Measurements from ENCODE around the gene RHOBTB3.

Gene RHOBTB3

GRCh38 chr5:95821110-95822021 is 90.2 kb downstream of the RHOBTB3 start:
- peak; percentile 2; the same call in 2 of the 3 replicates for ATAC-seq
- TF ChIP-seq CSDC2 (CRISPR knock-in tag; IDR thresholded peaks at IDR 0.05): no peak
- peak; percentile 84; the same call in 1 of the 2 replicates for TF ChIP-seq TCF4 (CRISPR knock-in tag; IDR thresholded peaks at IDR 0.05; ENCODE audit: borderline replicate concordance)
- TF ChIP-seq RARB (CRISPR knock-in tag; IDR thresholded peaks at IDR 0.05): no peak
- no peak for TF ChIP-seq TOX (CRISPR knock-in tag; IDR thresholded peaks at IDR 0.05; ENCODE audit: borderline replicate concordance)
- TF ChIP-seq ZNF565 (CRISPR knock-in tag; conservative IDR thresholded peaks at IDR 0.05; ENCODE audit: low read depth): no peak
- no peak for TF ChIP-seq POU6F1 (CRISPR knock-in tag; IDR thresholded peaks at IDR 0.05; ENCODE audit: borderline replicate concordance, low read depth)
- TF ChIP-seq CREB5 (CRISPR knock-in tag; IDR thresholded peaks at IDR 0.05; ENCODE audit: low read depth): no peak

- TF ChIP-seq ZC3H10 (CRISPR knock-in tag; IDR thresholded peaks at IDR 0.05) (no peak), TSHZ2 (CRISPR knock-in tag; IDR thresholded peaks at IDR 0.05) (no peak), ZNF8 (CRISPR knock-in tag; IDR thresholded peaks at IDR 0.05) (no peak), PATZ1 (CRISPR knock-in tag; IDR thresholded peaks at IDR 0.05; ENCODE audit: borderline replicate concordance) (no peak), CSDC2 (CRISPR knock-in tag; IDR thresholded peaks at IDR 0.05) (no peak), ZFP3 (CRISPR knock-in tag; IDR thresholded peaks at IDR 0.05) (no peak)
- ATAC-seq: peak; percentile 71
These were observed 91.0 kb downstream of the RHOBTB3 start for GRCh38 chr5:95822043-95822541.

GRCh38 chr5:95822542-95823181 is 91.5 kb downstream of the RHOBTB3 start, which contains the start of gene GLRX:
GLRX (minus strand) TSS chr5:95822726; CDS start chr5:95822662, 64 bp downstream.
- TF ChIP-seq ESRRG (CRISPR knock-in tag; IDR thresholded peaks at IDR 0.05): no peak

GRCh38 chr5:95823218-95823737 is 92.1 kb downstream of the RHOBTB3 start:
- ATAC-seq: peak; percentile 1; the same call in 2 of the 3 replicates
- TF ChIP-seq RARB (CRISPR knock-in tag; IDR thresholded peaks at IDR 0.05) (no peak), POU6F1 (CRISPR knock-in tag; IDR thresholded peaks at IDR 0.05; ENCODE audit: borderline replicate concordance, low read depth) (no peak), ARNTL (CRISPR knock-in tag; IDR thresholded peaks at IDR 0.05; ENCODE audit: borderline replicate concordance, low read depth) (no peak), OSR1 (CRISPR knock-in tag; IDR thresholded peaks at IDR 0.05) (no peak), ISL1 (CRISPR knock-in tag; IDR thresholded peaks at IDR 0.05) (no peak), ZNF565 (CRISPR knock-in tag; conservative IDR thresholded peaks at IDR 0.05; ENCODE audit: low read depth) (no peak), PATZ1 (CRISPR knock-in tag; IDR thresholded peaks at IDR 0.05; ENCODE audit: borderline replicate concordance) (no peak), PPARA (CRISPR knock-in tag; IDR thresholded peaks at IDR 0.05; ENCODE audit: borderline replicate concordance) (no peak), SNAI2 (CRISPR knock-in tag; IDR thresholded peaks at IDR 0.05) (no peak), ZFP30 (CRISPR knock-in tag; IDR thresholded peaks at IDR 0.05) (no peak), ZFP3 (CRISPR knock-in tag; IDR thresholded peaks at IDR 0.05) (no peak), BACH2 (CRISPR knock-in tag; IDR thresholded peaks at IDR 0.05; ENCODE audit: borderline replicate concordance) (no peak), GLIS3 (CRISPR knock-in tag; IDR thresholded peaks at IDR 0.05) (no peak)

More at GRCh38 chr5:95822542-95823181, 91.5 kb downstream of the RHOBTB3 start, which contains the start of gene GLRX:
- peak; percentile 88 for ATAC-seq

Measured in SK-N-SH treated with all-trans-retinoic acid at 6 μM for 48 hours (cell line).